ENCODE data around the gene SLC46A2.

SLC46A2 gene

DNA sequence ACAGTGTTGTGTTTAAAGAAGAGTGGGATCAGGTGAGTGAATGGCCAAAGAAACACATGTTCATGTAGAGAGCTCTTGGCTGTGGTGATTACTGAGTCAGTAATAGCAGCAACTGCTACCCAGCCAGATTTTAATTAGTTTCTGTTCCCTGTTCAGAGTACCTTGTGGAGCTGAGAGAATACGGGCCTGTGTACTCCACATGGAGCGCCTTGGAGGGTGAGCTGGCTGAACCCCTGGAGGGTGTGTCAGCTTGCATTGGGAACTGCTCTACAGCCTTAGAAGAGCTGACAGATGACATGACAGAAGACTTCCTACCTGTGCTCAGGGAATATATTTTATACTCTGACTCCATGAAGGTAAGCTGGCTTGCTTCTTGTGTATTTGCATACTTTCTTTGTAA lies 52.3 kb downstream of the SLC46A2 start:
- Histone ChIP-seq H3K9me3 (ENCODE audit: control insufficient read depth, low read length) (no peaks in the 10 kb centered on the region), H3K27ac (ENCODE audit: insufficient read depth, low read length, poor library complexity, severe bottlenecking) (no peak overlapping the region), H3K36me3 (ENCODE audit: control insufficient read depth, insufficient read depth, low read length) (peaks cover 6% of the 10 kb centered on the region), H3K27me3 (replicated peaks; ENCODE audit: control insufficient read depth, insufficient read depth, low read length, poor library complexity, severe bottlenecking) (no peaks in the 10 kb centered on the region), H3K4me3 (ENCODE audit: insufficient read depth, low read depth, low read length, poor library complexity, severe bottlenecking) (no peak overlapping the region), H3K4me1 (ENCODE audit: control insufficient read depth, insufficient read depth, low read length, poor library complexity, severe bottlenecking) (no peaks in the 10 kb centered on the region)
- no peak for DNase-seq

DNA sequence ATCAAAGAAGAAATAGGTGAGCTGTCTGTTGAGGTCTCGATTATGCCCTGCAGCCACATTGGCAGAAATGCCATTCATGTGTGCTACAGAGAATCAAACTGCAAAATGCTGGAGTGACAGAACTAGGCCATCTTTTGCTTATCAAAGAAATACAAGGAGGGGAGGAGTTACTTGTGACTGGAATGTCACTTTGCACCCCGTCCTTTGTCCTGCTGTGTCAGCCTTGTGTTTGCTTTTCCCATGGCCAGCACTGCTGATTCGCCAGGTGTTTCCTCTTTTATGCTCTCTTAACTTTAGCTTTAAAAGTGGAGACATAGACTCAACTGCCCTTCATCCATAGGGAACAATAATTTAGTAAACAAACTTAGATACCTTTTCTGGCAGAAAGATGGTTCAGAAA lies 54.3 kb downstream of the SLC46A2 start:
- no peaks in the 10 kb centered on the region for H3K4me1 ChIP-seq (ENCODE audit: control insufficient read depth, insufficient read depth, low read length, poor library complexity, severe bottlenecking)
- no peaks in the 10 kb centered on the region for H3K27me3 ChIP-seq (replicated peaks; ENCODE audit: control insufficient read depth, insufficient read depth, low read length, poor library complexity, severe bottlenecking)
- no peak overlapping the region for H3K4me3 ChIP-seq (ENCODE audit: insufficient read depth, low read depth, low read length, poor library complexity, severe bottlenecking)
- H3K27ac ChIP-seq (ENCODE audit: insufficient read depth, low read length, poor library complexity, severe bottlenecking) = no peak overlapping the region
- H3K9me3 ChIP-seq (ENCODE audit: control insufficient read depth, low read length) = no peaks in the 10 kb centered on the region
- peaks cover 6% of the 10 kb centered on the region for H3K36me3 ChIP-seq (ENCODE audit: control insufficient read depth, insufficient read depth, low read length)
- no peak for DNase-seq

DNA sequence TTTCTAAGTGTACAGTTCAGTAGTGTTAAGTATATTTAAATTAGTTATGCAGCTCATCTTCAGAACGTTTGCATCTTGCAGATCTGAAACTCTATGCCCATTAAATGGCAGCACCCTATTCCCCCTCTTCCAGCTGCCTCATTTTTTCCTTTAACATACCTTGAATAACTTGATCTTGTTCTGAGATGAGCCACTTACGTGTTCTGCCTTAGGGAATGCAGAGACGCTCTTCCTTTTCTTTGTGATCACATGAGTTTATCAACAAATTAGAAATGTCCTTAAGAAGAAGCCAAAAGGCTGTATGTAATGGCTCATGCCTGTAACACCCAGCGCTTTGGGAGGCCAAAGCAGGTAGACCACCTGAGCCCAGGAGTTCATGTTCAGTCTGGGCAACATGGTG lies 57.6 kb downstream of the SLC46A2 start:
- H3K9me3 ChIP-seq (ENCODE audit: control insufficient read depth, low read length) = no peaks in the 10 kb centered on the region
- no peak overlapping the region for H3K27ac ChIP-seq (ENCODE audit: insufficient read depth, low read length, poor library complexity, severe bottlenecking)
- no peaks in the 10 kb centered on the region for H3K4me1 ChIP-seq (ENCODE audit: control insufficient read depth, insufficient read depth, low read length, poor library complexity, severe bottlenecking)
- DNase-seq = no peak
- H3K4me3 ChIP-seq (ENCODE audit: insufficient read depth, low read depth, low read length, poor library complexity, severe bottlenecking) = no peak overlapping the region
- H3K36me3 ChIP-seq (ENCODE audit: control insufficient read depth, insufficient read depth, low read length) = no peaks in the 10 kb centered on the region
- no peaks in the 10 kb centered on the region for H3K27me3 ChIP-seq (replicated peaks; ENCODE audit: control insufficient read depth, insufficient read depth, low read length, poor library complexity, severe bottlenecking)

DNA sequence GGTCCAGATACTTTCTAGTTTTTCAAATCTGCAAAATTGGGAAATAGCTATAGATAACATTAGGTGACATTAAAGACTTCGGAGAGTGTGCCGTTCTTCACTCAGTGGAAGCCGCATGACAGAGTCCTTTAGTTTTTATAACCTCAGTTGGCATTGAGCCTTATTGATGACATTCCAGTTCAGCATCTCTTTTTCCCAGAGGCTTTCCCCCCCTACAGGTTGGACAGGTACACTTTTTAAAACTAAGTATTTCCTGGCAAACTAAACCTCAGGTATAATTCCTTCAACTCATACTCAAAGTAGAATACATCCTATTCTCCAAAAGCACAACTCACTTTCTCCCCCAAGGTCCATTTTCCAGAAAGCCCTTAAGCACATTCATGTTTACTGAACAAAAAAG lies 58.7 kb downstream of the SLC46A2 start:
- Histone ChIP-seq H3K27me3 (replicated peaks; ENCODE audit: control insufficient read depth, insufficient read depth, low read length, poor library complexity, severe bottlenecking) (no peaks in the 10 kb centered on the region), H3K4me1 (ENCODE audit: control insufficient read depth, insufficient read depth, low read length, poor library complexity, severe bottlenecking) (no peaks in the 10 kb centered on the region), H3K36me3 (ENCODE audit: control insufficient read depth, insufficient read depth, low read length) (no peaks in the 10 kb centered on the region), H3K9me3 (ENCODE audit: control insufficient read depth, low read length) (no peaks in the 10 kb centered on the region), H3K4me3 (ENCODE audit: insufficient read depth, low read depth, low read length, poor library complexity, severe bottlenecking) (no peak overlapping the region), H3K27ac (ENCODE audit: insufficient read depth, low read length, poor library complexity, severe bottlenecking) (no peak overlapping the region)
- no peak for DNase-seq

DNA sequence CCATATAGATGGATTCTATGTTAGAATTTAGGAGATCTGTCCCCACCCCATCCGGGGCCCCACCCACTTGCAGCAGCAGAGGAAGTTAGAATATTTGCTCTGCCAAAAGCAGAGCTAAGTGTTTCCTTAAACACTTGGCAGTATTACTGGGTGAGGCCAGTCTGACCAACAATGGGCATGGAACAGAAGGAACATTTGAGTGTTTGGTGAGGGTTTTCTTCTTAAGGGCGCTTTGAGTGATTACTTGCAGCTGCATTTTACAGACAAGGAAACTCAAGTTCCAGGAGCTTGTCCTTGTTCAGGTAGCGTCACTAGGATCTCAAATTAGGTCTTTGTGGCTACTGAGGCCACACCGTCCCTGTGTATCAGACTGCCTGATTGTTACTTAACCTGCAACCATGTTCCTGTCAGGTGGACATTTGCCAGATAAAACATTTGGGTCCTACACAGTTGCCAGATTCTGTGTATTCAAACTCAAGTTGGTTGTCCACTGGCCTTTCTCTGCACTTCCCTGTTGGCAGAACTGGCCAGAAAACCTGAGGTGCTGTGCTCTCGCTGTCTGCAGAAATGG lies 59.3 kb downstream of the SLC46A2 start:
- Histone ChIP-seq H3K4me1 (ENCODE audit: control insufficient read depth, insufficient read depth, low read length, poor library complexity, severe bottlenecking) (no peaks in the 10 kb centered on the region), H3K4me3 (ENCODE audit: insufficient read depth, low read depth, low read length, poor library complexity, severe bottlenecking) (no peak overlapping the region), H3K9me3 (ENCODE audit: control insufficient read depth, low read length) (no peaks in the 10 kb centered on the region), H3K27me3 (replicated peaks; ENCODE audit: control insufficient read depth, insufficient read depth, low read length, poor library complexity, severe bottlenecking) (no peaks in the 10 kb centered on the region), H3K36me3 (ENCODE audit: control insufficient read depth, insufficient read depth, low read length) (no peaks in the 10 kb centered on the region), H3K27ac (ENCODE audit: insufficient read depth, low read length, poor library complexity, severe bottlenecking) (no peak overlapping the region)
- DNase-seq = no peak

Data from effector memory CD4-positive, alpha-beta T cell (primary cell).